HG03521 (cell line): ENCODE data around the gene SAMD4A.

Source experiments
- ATAC-seq: cut with Tn5 transposase; IDR thresholded peaks from one replicate; pipeline ENCODE4 v1.9.1; 2021; ENCODE audit warnings: mild to moderate bottlenecking, moderate library complexity; ENCODE audit not compliant: unreplicated experiment

The SAMD4A gene

DNA sequence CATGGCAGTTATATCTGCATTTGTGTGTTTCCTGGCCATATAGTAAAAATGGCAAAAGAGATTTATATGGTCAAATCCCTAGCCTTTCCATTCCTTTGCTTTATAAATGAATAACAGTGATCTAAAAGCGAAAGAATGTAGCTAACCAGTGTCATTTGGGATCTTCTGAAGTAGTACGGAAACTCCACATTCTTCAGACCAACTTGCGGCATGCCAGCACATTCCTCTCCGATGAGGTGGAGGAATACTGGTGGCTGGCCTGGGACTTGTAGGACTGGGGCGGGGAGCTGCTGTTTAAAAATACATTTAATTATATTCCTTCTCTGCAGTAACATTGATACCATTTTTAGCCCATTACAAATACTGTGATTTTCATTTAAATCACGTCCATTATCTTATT is 85.3 kb downstream of the SAMD4A start:
- ATAC-seq = no peak

DNA sequence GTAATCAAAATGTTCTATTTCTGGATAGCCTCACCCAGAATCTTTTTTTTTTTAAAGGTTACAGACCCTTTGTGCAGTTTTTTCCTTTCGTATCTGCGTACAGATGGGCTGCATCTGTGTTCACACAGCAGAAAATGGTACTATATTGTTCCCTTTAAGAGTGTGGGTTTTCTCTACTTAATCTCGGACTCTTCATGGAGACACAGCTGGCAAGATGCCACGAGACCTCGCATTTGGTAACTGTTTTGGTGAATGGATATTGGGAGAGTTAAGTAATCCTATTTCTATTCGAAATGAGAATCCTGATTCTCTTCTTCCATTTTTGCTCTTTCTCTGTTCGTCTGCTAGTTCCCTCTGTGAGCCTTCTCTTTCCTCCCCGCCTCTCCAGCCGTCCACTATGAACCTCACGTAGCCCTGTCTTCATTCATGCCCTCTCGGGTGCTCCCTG is 85.7 kb downstream of the SAMD4A start:
- no peak for ATAC-seq

DNA sequence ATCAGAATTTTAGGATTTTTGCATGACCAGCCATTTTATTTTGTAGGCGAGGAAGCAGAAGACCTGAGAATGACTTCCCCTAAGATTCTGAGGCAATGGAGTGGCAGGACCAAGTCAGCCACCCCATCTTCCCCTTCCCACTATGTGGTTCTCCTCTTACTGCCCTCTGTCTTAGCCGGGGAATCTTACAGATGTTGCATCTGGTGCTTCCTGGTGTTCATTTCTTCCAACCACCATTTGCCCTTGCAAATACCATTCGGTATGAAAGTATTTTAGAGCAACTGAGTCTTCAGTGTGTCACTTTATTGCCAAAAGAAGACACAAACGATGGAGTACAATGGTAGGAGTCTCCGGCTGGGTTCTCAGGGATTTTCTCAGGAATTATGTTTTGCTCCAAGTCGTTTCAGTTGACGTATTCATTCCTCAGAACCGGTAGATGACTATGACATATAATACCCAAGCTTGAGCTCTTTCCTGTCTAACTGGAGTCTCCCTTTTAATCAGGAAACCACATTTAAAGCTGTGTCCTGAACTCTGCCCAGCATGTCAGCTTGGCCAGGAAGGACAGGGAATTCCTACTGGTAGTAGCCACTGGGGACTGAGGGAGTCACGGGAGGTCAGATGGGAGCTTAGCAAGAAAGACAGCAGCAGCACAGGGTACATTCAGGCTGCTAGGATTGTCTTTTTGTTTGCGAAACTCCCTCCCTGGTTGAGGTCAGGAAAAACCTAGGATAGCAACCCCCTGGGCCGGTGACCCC is 87.0 kb downstream of the SAMD4A start:
- ATAC-seq = no peak

DNA sequence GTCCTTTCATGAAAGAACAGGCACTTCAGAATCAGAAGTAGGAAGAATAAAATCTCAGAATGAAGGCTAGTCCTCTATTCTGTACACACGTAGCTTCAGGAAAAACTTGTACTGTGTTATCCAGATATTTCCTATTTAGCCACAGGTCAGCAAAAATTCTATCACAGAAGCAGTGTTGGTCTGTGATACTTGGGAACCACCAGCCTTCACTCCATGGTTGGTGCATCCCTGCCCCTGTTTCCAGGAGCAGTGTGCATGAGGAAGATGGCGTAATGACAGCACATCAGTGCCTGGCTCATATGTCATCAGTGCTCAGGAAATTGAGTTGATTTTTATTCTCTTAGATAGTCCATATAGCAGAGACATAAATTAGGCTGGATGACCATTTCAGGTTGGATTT is 87.7 kb downstream of the SAMD4A start:
- ATAC-seq = no peak

DNA sequence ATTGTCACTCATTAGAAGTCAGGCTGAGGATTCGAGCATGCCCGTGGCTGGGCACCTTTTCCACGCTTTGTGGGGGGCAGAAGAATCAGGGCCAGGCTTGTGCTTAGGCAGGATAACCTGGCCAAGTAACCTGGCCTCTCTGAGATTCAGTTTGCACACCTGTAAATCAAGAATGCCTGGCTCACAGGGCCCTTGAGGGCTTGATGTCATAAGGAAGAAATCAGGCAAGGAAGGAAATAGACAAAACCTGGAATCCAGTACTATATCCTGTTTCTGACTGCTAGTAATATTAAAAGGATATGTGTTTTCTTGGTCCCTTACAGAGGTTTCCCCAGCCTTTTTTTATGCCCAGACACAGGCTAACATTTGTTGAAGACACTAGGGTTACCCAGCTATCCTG is 91.9 kb downstream of the SAMD4A start:
- ATAC-seq = no peak

DNA sequence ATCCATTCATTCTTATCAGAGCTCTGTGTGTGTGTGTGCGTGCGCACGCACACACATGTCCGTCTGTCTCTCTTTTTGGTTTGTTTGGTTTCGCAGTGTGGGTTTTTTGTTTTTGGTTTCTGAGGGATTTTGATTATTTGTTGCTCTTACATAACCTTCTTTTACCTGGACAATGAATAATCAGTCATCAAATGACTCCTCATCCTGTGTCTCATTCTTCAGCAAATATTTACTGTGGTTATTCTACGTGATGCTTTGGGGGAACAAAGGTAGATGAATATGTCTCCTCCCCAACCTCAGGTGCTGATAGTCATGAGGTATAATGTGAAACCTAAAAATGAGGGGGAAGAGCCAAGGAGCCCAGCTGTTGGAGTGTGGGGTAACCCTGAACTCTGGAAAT is 92.4 kb downstream of the SAMD4A start:
- ATAC-seq = no peak

DNA sequence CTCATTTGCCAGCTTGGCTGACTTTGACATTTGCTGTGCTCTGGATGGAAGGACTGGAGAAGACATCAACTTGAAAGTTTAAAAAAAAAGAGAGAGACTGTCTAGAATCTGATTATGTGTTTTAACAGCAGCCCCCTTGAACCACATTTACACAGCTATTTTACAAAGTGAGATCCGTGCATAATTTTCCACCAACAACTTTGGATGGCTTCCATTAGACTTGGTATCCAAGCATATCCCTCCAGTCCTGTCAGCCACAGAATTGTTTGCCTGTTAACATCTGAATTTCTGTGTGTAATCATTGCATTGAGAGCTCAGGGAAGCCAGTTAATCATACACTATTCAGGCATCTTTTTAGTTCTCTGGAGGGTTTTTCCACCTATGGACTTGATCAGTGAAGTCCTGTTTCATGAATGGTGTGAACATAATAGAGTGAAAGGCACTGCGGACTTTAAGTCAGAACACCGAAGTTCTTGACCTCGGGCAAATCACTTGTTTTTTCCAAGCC is 93.7 kb downstream of the SAMD4A start:
- no peak for ATAC-seq

DNA sequence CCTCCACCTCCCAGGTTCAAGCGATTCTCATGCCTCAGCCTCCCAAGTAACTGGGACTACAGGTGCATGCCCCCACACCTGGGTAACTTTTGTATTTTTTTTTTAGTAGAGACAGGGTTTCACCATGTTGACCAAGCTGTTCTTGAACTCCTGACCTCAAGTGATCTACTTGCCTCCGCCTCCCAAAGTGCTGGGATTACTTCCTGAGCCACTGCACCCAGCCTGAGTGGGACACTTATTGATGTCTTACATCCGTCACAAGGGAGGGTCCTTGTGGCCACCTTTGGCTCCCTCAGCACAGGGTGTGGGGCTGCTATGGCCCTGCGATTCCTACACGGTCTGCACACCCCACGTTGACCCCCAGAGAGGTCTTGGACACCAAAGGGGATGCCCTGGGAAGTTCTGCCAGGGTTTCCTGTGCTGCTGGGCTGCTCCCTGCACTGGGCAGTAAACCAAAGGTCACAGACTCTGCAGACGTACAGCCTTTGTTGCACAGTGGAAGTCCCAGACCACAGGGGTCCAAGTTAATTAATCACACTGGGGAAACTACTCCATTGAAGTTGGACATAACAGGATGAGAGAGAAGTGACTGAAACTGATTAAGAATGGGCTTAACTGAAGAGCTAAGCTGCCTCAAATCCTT is 95.7 kb downstream of the SAMD4A start:
- no peak for ATAC-seq

DNA sequence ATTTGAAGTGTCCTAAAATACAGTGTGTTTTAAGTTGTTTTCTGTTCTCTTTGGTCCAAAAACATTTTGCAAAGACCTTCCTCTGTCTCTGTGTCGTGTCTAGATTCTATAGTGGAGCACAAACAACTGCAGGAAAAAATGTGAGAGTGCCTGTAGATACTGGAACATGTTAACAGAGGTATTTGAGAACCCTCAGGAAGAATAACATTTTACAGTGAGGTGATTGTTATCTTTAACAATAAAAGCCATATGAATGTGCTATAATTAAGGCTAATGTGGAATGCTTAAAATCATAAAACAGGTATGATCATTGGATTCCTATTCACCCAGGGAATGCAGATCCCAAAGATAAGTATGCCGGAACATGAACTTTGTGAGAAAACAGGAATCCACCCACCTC is 98.0 kb downstream of the SAMD4A start:
- ATAC-seq = no peak

DNA sequence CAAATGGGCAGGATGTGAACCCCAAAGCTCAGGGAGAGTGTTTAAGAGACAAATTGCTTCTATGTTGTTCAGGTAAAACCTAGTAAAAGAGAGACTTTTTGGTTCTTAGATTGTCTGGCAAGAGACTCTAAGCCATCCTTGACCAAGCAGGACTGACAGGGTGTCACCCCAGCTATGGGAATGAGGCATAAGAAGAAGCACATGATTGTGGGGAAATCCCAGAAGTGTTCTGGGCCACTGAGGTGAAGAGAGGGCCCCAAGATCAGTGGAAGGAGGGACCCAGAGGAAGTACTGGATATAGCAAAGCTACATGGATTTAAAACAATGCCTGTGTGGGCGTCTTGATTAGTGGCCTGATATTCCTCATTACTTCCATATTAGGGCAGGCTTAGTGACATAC is 99.0 kb downstream of the SAMD4A start:
- no peak for ATAC-seq

DNA sequence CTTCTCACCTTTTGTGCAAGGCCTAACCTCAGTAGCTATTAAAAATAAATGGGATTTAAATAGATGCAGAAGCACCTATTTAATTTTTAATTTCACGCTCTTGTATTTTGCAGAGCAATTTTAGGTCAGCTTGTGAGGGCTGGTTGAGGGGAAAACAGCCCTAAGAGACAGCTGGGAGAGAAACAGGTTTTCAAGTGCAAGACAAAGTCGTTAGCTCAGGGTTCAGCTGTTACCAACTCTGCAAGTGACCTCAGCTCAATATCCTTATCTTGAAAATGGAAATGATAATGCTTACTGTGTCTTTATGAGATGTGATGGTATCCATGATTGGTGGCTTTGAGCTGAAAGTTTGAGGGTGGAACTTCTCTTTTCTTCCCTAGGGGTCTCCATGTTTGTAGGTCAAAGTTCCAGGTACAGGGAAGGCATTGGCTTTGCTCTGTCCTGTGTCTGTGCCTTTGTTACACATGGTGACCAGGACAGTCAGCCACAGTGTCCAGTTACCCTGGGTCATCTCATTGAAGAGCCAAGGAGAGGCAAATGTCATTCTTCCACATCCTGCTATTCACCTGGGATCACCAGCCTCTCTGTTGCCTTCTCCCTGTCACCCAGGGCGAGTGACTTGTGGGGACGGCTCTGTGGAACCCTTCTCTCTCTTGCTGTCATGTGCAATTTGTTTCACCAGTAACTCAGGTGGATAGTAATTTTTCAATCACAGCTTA is 100.3 kb downstream of the SAMD4A start:
- no peak for ATAC-seq

DNA sequence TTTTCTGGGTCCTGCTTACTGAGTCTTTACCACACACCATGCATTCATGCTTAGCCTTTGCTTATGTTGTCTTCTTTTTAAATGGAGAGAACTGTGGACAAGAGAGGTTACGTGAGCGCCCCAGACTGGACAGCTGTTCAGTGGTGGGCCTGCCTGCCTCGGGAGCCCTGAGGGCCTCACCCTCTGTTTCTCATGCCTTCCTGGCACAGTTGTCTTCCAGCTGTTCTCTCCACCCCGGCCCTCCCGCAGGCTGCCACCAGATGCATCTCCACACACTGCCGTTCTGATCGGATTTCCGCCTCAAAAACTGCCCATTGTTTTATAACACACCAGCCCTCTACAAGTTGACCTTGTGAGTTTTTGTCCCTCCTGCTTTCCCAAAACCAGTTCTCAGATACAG is 100.8 kb downstream of the SAMD4A start:
- ATAC-seq = no peak

DNA sequence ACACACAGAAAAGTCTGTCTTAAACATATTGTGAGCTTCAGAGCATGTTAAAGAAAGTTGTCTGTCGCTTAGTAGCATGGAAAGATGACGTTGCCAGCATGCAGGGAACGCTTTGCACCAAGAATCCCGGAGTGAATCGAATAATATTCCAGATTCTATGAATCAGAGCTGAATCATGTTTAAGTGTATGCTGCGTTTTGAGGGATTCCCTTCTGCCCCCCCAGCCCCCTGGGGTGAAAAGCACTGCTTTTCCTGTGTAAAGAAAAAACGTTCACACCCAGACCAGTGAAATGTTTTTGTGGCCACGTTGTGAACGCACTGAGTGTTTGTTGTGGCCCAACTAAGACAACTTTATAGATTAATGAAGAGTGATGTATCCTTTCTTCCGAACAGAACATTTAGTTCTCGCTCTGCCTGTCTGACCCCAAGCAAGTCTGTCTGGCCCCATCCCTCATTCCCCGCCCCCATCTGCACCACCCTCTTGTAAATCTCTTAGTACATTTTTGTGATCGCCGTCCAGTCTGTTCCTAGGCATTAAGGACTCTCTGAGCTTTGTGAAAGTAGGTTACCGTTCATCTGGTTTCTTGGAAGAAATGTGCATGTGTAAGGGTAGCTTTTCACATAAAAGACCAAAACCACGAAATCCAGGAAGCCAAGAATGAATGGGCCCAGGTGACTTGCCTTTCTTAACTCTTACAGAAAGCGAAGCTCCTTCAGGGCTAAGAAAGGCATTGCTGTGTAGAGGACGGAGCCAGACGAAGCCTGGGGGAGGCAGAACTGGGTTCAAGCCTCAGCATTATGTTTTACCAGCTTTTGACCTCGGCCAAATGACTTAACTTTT is 103.0 kb downstream of the SAMD4A start:
- ATAC-seq = no peak

DNA sequence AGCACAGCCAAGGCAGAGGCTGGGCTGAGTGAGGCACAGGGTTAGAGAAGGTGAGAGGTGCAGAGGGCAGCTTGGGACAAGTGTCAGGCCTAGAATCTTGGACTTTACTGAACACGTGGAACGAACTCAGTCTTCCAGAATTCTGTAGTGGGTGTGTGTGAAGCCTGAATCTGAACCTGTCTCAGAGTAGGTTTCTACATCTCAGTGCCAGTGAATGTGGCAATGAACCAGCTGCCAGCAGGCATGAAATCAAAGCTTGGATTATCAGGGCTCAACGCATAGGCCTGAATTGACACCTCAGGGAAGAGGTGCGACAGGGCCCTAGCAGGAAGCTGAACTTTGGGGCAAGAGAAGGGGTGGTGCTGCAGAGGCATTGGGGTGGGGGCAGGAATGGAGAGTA is 104.6 kb downstream of the SAMD4A start:
- ATAC-seq = no peak

DNA sequence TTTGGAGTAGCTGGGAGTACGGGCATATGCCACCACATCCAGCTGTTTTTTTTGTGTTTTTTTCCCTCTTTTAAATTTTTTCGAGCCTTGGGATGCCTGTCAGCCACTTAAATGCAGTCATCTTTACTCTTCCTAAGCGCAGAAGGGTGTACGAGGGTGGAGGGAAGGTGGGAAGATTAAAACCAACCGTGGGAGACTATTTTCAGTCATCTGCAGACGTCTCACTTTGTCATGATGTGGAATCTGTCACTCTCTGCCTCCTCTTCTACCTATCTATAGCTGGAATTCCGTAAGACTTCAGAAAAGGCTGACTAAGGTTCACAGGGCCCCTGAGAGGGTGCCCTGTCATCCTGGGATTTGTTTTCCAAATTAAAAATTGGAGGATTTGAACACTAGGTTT is 105.3 kb downstream of the SAMD4A start:
- no peak for ATAC-seq

DNA sequence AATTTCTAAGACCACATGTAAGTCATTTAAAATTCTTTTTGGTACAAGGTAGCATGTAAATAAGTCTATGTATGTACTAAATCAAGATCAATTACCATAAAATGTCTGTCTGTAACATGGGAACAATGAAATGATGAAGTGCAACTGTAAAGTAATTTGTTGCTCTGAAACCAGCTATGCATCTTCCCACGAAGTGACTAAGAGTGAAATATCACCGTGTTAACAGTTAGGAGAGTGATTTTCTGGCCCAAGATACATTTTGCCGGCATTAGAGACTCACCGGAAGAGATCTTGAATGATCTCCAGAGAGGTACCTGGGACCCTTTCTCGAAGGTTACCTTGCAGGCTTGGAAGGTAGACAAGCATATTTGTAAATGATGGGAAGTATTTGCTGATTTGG is 105.8 kb downstream of the SAMD4A start:
- ATAC-seq = no peak

DNA sequence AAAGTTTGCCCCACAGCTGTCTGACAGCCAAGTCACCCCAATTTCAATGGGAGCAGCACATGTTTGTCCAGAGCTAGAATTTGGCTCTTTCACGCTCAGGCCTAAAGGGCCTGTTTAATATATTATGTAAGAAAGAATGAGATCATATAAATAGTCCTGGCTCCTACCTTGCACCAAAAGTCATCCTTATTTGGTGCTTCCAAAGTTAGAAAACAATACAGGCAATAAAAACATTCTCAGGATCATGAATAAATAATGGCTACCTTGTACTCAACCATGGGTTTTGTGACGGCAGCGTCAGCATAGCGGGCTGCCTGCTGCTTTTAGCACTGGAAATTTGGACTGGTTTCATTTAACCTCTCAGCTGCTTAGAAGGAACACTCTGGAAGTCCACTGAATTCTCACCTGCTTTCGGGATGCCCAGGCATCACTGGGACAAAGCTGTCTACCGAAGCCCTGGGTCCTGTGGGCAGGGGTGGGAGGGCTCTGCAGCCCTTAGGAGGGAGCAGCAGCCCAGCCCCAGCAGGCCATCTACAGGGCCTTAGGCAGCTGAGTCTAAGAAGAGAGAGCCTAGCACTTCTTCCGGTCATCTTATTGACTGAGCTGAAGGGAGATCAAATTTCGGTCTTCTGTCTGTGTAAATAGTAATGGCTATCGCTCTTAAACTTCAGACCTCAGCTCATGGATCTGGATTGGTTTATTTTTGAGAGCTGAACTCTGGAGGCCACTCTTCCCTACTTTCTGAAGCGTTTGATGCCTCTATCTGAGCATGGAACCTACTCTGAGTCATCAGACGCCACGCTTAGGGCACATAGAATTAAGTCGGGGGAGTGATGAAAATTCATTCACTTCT is 106.5 kb downstream of the SAMD4A start:
- ATAC-seq = no peak

DNA sequence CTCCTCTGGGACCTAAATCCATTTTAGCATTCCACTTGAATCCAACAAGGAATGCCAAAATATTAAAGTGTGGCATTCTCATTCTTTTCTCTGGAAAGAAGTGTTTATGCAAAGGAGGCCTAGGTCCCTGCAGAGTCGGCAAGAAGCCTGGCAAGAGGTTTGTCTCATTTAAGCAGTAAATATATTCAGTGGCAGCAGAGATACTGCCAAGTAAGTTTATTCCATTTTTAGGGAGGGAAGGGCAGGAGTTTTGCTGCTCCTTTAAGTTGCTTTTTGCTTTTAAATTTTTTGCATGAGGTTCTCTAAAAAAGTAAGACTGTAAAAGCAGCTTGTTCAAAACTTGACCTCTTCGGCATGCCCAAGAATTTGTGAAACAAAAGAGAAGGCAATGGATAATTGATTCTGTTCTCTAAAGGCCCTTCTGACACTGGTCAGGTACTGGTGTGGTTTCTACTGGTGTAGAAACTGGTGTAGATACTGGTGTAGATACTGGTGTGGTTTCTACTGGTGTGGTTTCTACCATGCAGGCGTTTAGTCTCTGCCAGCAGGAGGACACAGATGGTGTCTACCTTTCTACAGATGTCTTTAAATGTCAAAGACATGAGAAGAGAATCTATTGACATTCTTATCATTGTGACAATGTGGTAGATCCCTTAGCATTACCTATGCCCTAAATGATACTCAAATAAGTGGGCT is 107.3 kb downstream of the SAMD4A start:
- peak; percentile 78 for ATAC-seq
